Stimulated activated naive CD8-positive, alpha-beta T cell treated with anti-CD3 and anti-CD28 coated beads, Interleukin-15, amount 100 ng/mL, for 72 hours (primary cell): Measurements from ENCODE around the gene DHX38.
"Not testable (repeated sequence)": the region's sequence is repeated elsewhere in the genome, so short reads cannot be mapped to it uniquely, and the experiment has no call there.

ENCODE experiments used
- ATAC-seq: fragments of 150-1000 bp; cut with Tn5 transposase; 2 replicates; pipeline ENCODE4 v1.10.0; 2021; ENCODE audit warnings: mild to moderate bottlenecking, moderate library complexity
- DNase-seq, 2 donors: peaks; one replicate each; pipeline ENCODE4 v3.0.0; 2021 to 2022
- H3K27ac Mint-ChIP-seq, 2 donors: one replicate each; pipeline ENCODE4 v1.8.0; 2022; ENCODE audit warnings: mild to moderate bottlenecking in 2 of 2, mixed read lengths in 2 of 2, moderate library complexity in 2 of 2
- H3K27me3 Mint-ChIP-seq: one replicate; pipeline ENCODE4 v1.8.0; 2022; ENCODE audit warnings: mixed read lengths
- H3K4me1 Mint-ChIP-seq: one replicate; pipeline ENCODE4 v1.8.0; 2022; ENCODE audit warnings: mild to moderate bottlenecking, mixed read lengths
- H3K4me3 Mint-ChIP-seq, 2 donors: one replicate each; pipeline ENCODE4 v1.8.0; 2022; ENCODE audit warnings: mild to moderate bottlenecking in 2 of 2, mixed read lengths in 2 of 2, moderate library complexity in 1 of 2
- H3K9me3 Mint-ChIP-seq, 2 donors: one replicate each; pipeline ENCODE4 v1.8.0; 2022; ENCODE audit warnings: mixed read lengths in 2 of 2

Gene DHX38

DNA sequence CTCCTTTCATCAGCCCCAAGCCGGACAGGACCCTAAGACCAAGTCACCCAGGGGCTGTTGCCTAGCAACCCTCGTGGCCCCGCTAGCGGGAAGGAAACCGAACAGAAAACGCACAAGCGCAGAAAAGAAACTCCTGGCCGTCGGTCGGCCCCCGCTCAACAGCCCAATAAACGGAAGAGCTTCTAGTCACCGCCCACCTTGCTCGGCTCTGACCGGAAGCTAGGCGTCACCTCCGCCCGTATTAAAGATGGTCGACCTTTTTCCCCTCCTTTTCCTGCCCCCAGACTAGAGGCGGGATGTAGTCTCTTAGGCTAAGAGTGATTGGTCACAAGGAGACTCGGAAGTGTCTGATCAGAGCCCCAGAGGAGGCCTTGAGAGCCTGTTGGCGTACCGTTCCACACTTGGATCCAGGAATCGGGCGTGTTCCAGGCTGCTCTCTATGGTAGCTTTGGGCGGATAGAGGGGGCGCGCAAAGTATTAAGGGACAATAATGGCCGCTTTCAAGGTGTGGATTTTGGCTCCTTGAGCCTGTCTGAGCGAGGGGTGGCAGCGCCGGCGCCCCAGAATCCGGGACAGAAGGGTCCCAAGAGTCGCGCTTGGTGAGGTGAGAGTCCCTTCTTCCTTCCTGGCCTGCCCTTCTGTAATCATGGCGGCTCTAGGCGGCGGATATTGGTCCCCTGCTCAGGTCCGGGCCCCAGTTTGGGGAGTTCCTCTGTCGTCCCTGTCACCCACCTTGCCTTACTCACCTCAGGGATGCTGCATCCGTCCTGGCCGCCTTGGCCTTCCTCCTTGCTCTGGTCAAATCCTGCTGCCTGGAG, at the start of gene DHX38, which contains the start of gene TXNL4B:
TSS of gene DHX38 (plus strand) at position 400 of the 818 bp plus-strand sequence. CDS start 2,311 bp downstream, outside the sequence.
TSS of gene TXNL4B (minus strand) at position 173 of the 818 bp plus-strand sequence. CDS start 2,871 bp downstream, outside the sequence.
- peak within 1 kb of the TSS; percentile 100 for H3K27ac Mint-ChIP-seq
- H3K9me3 Mint-ChIP-seq, result no peaks in the 10 kb centered on the region
- DNase-seq, result peak; percentile 87 to 95
- peak within 1 kb of the TSS; percentile 97 for H3K4me3 Mint-ChIP-seq
- H3K4me1 Mint-ChIP-seq, result peaks cover 50% of the 10 kb centered on the region
- ATAC-seq, result peak; percentile 98
- H3K27me3 Mint-ChIP-seq, result no peaks in the 10 kb centered on the region

DNA sequence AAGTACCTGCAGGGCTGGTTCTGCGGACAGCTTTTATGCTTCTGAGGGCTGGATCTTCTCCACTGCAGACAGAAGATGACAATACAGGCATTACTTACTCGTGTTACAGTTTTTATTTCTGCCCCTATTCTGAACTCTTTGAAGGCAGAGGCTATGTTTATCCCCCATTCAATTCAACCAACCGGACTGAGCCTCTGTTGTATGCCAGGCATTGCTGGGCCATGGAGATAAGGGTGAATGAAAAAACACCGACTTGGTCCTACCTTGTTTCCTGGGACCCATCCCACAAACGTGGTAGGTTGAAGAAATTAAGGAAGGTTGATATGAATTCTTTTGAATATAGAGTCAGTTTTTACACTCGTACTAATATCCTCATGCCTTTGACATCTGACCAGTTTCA, 49.4 kb upstream of the DHX38 start:
- Mint-ChIP-seq H3K27ac (no peak overlapping the region), H3K4me1 (no peaks in the 10 kb centered on the region), H3K9me3 (peaks cover 5 to 7% of the 10 kb centered on the region in 2 donors), H3K27me3 (no peaks in the 10 kb centered on the region), H3K4me3 (no peak overlapping the region)
- ATAC-seq, result no peak
- DNase-seq, result no peak

- no peak overlapping the region for H3K4me3 Mint-ChIP-seq
- no peak overlapping the region for H3K27ac Mint-ChIP-seq
- H3K4me1 Mint-ChIP-seq, result no peaks in the 10 kb centered on the region
- peaks cover 7 to 11% of the 10 kb centered on the region in 2 donors for H3K9me3 Mint-ChIP-seq
- DNase-seq, result no peak
- no peaks in the 10 kb centered on the region for H3K27me3 Mint-ChIP-seq
- ATAC-seq, result no peak
These were observed 48.8 kb upstream of the DHX38 start for GRCh38 chr16:72044825-72045359.

DNA sequence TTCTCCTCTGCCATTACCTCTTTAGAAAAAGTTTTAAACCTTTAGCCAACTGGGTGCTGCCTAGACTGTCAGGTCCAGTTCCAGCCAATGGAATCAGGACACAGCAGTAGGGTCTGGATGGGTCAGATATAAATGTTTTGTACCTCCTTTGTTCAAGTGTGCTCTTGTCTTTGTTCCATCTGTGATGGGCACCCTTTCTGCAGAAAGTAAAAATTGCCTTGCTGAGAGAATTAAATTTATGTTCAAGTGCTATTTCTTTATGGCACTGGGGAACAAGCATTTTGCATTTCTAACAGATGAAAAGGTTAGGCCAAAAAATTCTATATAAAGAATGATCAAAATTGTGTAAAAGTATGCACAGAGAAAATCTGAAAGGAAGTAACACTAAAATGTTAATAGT, 44.5 kb upstream of the DHX38 start:
- no peak for DNase-seq
- peaks cover 10 to 16% of the 10 kb centered on the region in 2 donors for H3K9me3 Mint-ChIP-seq
- H3K27me3 Mint-ChIP-seq, result no peaks in the 10 kb centered on the region
- ATAC-seq, result no peak
- H3K27ac Mint-ChIP-seq, result no peak overlapping the region
- no peak overlapping the region for H3K4me3 Mint-ChIP-seq
- H3K4me1 Mint-ChIP-seq, result no peaks in the 10 kb centered on the region

DNA sequence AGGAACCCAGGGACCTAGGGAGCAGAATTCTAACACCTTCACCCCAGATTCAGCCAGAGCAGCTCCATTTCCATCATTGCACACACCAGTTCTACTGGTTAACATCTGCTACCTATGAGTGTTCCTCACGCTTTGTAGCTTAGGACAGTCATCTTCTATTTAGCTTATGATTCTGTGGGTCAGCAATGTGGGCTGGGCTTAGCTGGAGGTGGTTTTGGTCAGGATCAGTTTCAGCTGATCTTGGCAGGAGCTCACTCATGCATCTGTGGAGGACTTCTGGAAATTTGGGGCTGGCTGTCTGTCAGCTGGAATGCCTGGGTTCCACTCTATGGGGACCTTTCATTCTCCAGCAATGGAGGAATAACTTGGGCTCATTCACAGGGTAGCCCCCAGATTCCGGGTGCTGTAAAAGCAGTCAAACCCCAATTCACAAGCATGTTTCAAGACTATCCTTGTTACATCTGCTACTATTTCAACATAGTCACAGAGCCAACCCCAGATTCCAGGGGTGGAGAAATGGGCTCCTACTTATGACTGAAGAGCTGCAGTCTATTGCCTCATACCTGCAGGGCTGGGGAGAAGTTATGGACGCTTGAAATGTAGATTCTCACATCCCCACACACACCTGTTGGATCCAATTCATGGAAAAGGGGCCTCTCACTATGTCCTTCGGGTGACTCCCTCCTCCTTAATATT, 42.7 kb upstream of the DHX38 start:
- no peaks in the 10 kb centered on the region for H3K27me3 Mint-ChIP-seq
- no peak overlapping the region for H3K4me3 Mint-ChIP-seq
- no peak for ATAC-seq
- H3K9me3 Mint-ChIP-seq, result peaks cover 10 to 16% of the 10 kb centered on the region in 2 donors
- DNase-seq, result no peak
- H3K27ac Mint-ChIP-seq, result no peak overlapping the region
- H3K4me1 Mint-ChIP-seq, result no peaks in the 10 kb centered on the region

DNA sequence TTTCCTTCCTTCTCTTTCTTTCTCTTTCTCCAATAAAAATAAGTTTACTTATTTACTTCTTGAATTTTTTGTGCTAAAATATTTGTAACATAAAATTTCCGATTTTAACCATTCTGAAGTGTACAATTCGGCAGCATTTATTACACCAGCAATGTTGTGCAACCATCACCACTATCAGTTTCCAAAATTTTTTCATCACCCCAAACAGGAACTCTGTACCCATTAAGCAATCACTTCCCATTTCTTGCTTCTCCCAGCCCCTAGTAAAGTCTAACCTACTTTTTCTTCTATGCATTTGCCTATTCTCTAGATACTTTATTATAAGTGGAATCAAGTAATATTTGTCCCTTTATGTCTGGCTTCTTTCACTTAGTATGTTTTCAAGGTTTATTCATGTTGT, 41.8 kb upstream of the DHX38 start:
- H3K4me1 Mint-ChIP-seq, result no peaks in the 10 kb centered on the region
- H3K9me3 Mint-ChIP-seq, result peaks cover 10 to 16% of the 10 kb centered on the region in 2 donors
- H3K27me3 Mint-ChIP-seq, result no peaks in the 10 kb centered on the region
- no peak for DNase-seq
- H3K27ac Mint-ChIP-seq, result no peak overlapping the region
- ATAC-seq, result no peak
- H3K4me3 Mint-ChIP-seq, result no peak overlapping the region

- ATAC-seq, H3K27me3 Mint-ChIP-seq, H3K9me3 Mint-ChIP-seq, H3K27ac Mint-ChIP-seq, H3K4me3 Mint-ChIP-seq, DNase-seq, H3K4me1 Mint-ChIP-seq: not testable (repeated sequence)
These were observed 39.3 kb upstream of the DHX38 start, which contains the start of gene HP for GRCh38 chr16:72054254-72054847. HP (plus strand) TSS chr16:72054505; CDS start chr16:72054653, 148 bp downstream.

DNA sequence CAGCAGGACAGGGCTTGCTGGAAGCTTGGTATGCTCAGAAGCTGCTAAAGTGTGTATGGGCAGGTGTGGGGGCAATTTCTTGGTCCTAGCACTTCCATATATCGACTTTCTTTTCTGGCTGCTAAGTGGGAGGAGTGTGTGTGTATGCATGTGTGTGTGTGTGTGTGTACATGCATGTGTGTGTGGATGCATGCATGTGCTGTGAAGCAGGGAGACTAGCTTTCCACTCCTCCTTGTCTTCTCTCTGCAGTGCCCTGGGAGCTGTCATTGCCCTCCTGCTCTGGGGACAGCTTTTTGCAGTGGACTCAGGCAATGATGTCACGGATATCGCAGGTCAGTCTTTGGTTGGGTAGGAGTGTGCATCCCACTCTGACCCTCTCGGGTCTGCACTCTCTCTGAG, 37.7 kb upstream of the DHX38 start:
- Mint-ChIP-seq H3K27ac (no peak overlapping the region), H3K4me3 (no peak overlapping the region), H3K4me1 (no peaks in the 10 kb centered on the region), H3K9me3 (no peaks in the 10 kb centered on the region), H3K27me3 (no peaks in the 10 kb centered on the region)
- DNase-seq (no peak), ATAC-seq (no peak)

- not testable (repeated sequence) for H3K27ac Mint-ChIP-seq, ATAC-seq, H3K9me3 Mint-ChIP-seq, H3K4me1 Mint-ChIP-seq, H3K4me3 Mint-ChIP-seq, DNase-seq, H3K27me3 Mint-ChIP-seq
These were observed 36.3 kb upstream of the DHX38 start for GRCh38 chr16:72057313-72057712.

- not testable (repeated sequence) for ATAC-seq, DNase-seq, H3K9me3 Mint-ChIP-seq, H3K4me1 Mint-ChIP-seq, H3K27ac Mint-ChIP-seq, H3K27me3 Mint-ChIP-seq, H3K4me3 Mint-ChIP-seq
These were observed 34.6 kb upstream of the DHX38 start for GRCh38 chr16:72059060-72059459.

- Mint-ChIP-seq H3K27me3 (no peaks in the 10 kb centered on the region), H3K9me3 (no peaks in the 10 kb centered on the region)
These were observed 33.2 kb upstream of the DHX38 start for GRCh38 chr16:72060405-72060804.

GRCh38 chr16:72061564-72061963, 32.1 kb upstream of the DHX38 start:
- ATAC-seq (no peak), DNase-seq (no peak)
- no peaks in the 10 kb centered on the region for H3K4me1 Mint-ChIP-seq
- H3K9me3 Mint-ChIP-seq, result no peaks in the 10 kb centered on the region
- no peak overlapping the region for H3K4me3 Mint-ChIP-seq
- no peak overlapping the region for H3K27ac Mint-ChIP-seq
- no peaks in the 10 kb centered on the region for H3K27me3 Mint-ChIP-seq

More at GRCh38 chr16:72060405-72060804, 33.2 kb upstream of the DHX38 start:
- Mint-ChIP-seq H3K27ac (no peak overlapping the region), H3K4me3 (no peak overlapping the region), H3K4me1 (no peaks in the 10 kb centered on the region)
- ATAC-seq, result no peak
- DNase-seq, result no peak

GRCh38 chr16:72064361-72064894, 29.2 kb upstream of the DHX38 start:
- DNase-seq, result no peak
- ATAC-seq, result no peak
- Mint-ChIP-seq H3K9me3 (no peaks in the 10 kb centered on the region), H3K27me3 (no peaks in the 10 kb centered on the region), H3K4me1 (no peaks in the 10 kb centered on the region), H3K4me3 (no peak overlapping the region), H3K27ac (no peak overlapping the region)

DNA sequence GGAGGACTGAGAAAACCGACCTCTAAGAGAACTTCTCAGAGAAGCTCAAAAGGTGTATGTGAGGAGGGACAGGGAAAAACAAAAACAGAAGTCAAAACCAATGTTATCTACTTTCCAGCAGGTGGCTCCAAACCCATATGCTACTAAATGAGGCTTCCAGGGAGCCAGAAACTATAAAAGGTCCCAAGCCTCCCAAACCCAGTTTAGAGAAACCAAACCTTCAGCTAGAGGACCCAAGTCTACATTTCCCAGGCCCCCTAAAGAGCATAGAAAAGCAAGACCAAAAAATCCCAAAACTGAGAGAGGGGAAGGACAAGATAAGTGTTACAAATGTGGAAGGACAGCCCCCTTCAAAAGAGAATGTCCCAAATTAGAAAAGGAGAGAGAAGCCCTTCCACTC, 26.9 kb upstream of the DHX38 start:
- H3K27ac Mint-ChIP-seq, result peak overlapping the region in 1 of 2 donors; percentile 84
- no peaks in the 10 kb centered on the region for H3K9me3 Mint-ChIP-seq
- no peaks in the 10 kb centered on the region for H3K4me1 Mint-ChIP-seq
- H3K4me3 Mint-ChIP-seq, result no peak overlapping the region
- H3K27me3 Mint-ChIP-seq, result no peaks in the 10 kb centered on the region
- peak in 1 of 2 donors; percentile 2 for DNase-seq
- no peak for ATAC-seq

- Mint-ChIP-seq H3K4me1 (no peaks in the 10 kb centered on the region), H3K9me3 (no peaks in the 10 kb centered on the region), H3K27ac (no peak overlapping the region), H3K4me3 (no peak overlapping the region), H3K27me3 (no peaks in the 10 kb centered on the region)
- ATAC-seq (no peak), DNase-seq (no peak)
These were observed 24.7 kb upstream of the DHX38 start for GRCh38 chr16:72068930-72069329.
